Spleen (tissue), 7 donors: ENCODE data around the gene OPTN.

Source experiments
- CTCF ChIP-seq, 11 experiments: fragments of 200-600 bp in 7 of 11; fragments of 450-650 bp in 4 of 11; sonication (generic) in 4 of 11; IDR thresholded peaks in 8 of 11; conservative IDR thresholded peaks in 3 of 11; 1 replicate in 7 of 11; 2 replicates in 4 of 11; pipeline versions ENCODE4 v1.4.0 to v1.8.0; 2016 to 2021; ENCODE audit warnings: antibody characterized with exemption in 11 of 11, inconsistent platforms in 4 of 11, mild to moderate bottlenecking in 1 of 11
- POLR2A ChIP-seq, 3 donors: fragments of 450-650 bp; IDR thresholded peaks; one replicate each; pipeline ENCODE4 v1.5.1; 2017; ENCODE audit warnings: antibody characterized with exemption in 3 of 3, mild to moderate bottlenecking in 1 of 3
- donor health status: DM: no; HTN: no; CAD: no; lungs with moderate emphysema.
- donor health status: DM: no; HTN: no; CAD: no.
- donor health status: DM: no; HTN: no; CAD: no.

DNA sequence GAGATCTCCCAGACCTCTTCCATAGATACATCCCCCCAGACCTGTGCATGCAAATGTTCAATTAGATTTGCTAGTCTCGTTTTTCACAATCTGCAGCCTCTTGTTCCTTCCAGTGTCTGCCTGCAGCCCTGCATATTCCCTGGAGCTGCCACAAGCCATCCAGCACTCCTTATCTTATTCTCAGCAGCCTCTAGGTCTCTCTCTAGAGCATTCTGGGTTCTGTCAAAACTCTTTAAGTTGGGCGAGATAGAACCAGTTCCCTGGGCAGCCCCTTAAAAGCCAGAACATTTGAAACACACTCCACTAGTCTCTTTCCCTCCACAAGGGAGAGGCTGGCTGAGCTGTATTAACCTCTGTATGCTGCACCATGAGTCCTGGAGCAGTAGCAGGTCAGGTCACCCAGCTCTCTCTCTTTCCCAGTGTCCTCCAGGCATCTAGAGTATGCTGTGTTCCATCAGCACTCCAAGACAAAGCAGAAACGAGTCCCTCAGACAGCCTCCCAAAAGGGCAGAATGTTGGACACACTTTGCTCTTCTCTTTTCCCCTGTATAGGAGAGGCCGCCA lies 40.7 kb downstream of the OPTN start:
- TF ChIP-seq CTCF (IDR thresholded peaks at IDR 0.05 in 8 of 11, conservative IDR thresholded peaks at IDR 0.05 in 3 of 11) (no peak), POLR2A (IDR thresholded peaks at IDR 0.05) (no peak)
